HepG2 (cell line): ENCODE data around the gene PPP1R16B. TPM values are rescaled to one million over a fixed set of nuclear protein-coding genes. Genes with fewer than 3 reads are reported as not detected.
A peak's percentile ranks its signal among the peaks of the same experiment; 100 is the strongest.

Experiments
- EED ChIP-seq: sonication (generic); formaldehyde crosslinking; IDR thresholded peaks from 2 replicates; pipeline ENCODE4 v1.5.0; 2020; ENCODE audit warnings: mild to moderate bottlenecking, missing genetic modification reagents
- FUBP1 ChIP-seq: sonication (generic); formaldehyde crosslinking; IDR thresholded peaks from 2 replicates; pipeline ENCODE4 v1.5.1; 2020; ENCODE audit warnings: missing genetic modification reagents, mild to moderate bottlenecking, borderline replicate concordance
- HDAC1 ChIP-seq: sonication (generic); formaldehyde crosslinking; IDR thresholded peaks from 2 replicates; pipeline ENCODE4 v1.5.1; 2020; ENCODE audit warnings: mild to moderate bottlenecking, missing genetic modification reagents
- KMT2B ChIP-seq: IDR thresholded peaks from 2 replicates; pipeline ENCODE4 v1.6.1; 2016; ENCODE audit warnings: missing genetic modification reagents, missing compliant biosample characterization
- MYPOP ChIP-seq: sonication (generic); formaldehyde crosslinking; IDR thresholded peaks from 2 replicates; pipeline ENCODE4 v1.8.1; 2023; ENCODE audit warnings: mild to moderate bottlenecking, moderate library complexity, missing genetic modification reagents
- PCBP1 ChIP-seq: fragments of 200-400 bp; formaldehyde crosslinking; IDR thresholded peaks from 2 replicates; pipeline ENCODE4 v1.6.1; 2017; ENCODE audit warnings: mild to moderate bottlenecking, low read depth, low read length, borderline replicate concordance
- PITX1 ChIP-seq: sonication (generic); formaldehyde crosslinking; IDR thresholded peaks from 2 replicates; pipeline ENCODE4 v1.5.1; 2020; ENCODE audit warnings: mild to moderate bottlenecking, missing genetic modification reagents
- POLR2AphosphoS2 ChIP-seq: IDR thresholded peaks from 2 replicates; pipeline ENCODE4 v1.6.1; 2011; ENCODE audit warnings: low read depth, low read length, improper control_type of control experiment
- TEAD3 ChIP-seq: optimal IDR thresholded peaks from 2 replicates; pipeline ENCODE3; 2016; ENCODE audit warnings: borderline replicate concordance
- TFDP2 ChIP-seq: sonication (generic); formaldehyde crosslinking; IDR thresholded peaks from 2 replicates; pipeline ENCODE4 v1.4.0; 2020; ENCODE audit warnings: missing genetic modification reagents
- THAP9 ChIP-seq: sonication (generic); formaldehyde crosslinking; IDR thresholded peaks from 2 replicates; pipeline ENCODE4; 2020; ENCODE audit warnings: missing genetic modification reagents, mild to moderate bottlenecking, borderline replicate concordance
- ZFP91 ChIP-seq: sonication (generic); formaldehyde crosslinking; IDR thresholded peaks from 2 replicates; pipeline ENCODE4 v1.9.0; 2022; ENCODE audit warnings: missing genetic modification reagents, mild to moderate bottlenecking, borderline replicate concordance
- ZFX ChIP-seq: sonication (generic); formaldehyde crosslinking; IDR thresholded peaks from 2 replicates; pipeline ENCODE4 v1.4.0; 2020; ENCODE audit warnings: mild to moderate bottlenecking, low read depth, missing genetic modification reagents, moderate library complexity
- ZMYM4 ChIP-seq: sonication (generic); formaldehyde crosslinking; IDR thresholded peaks from 2 replicates; pipeline ENCODE4 v1.8.1; 2023; ENCODE audit warnings: mild to moderate bottlenecking, missing genetic modification reagents
- ZNF230 ChIP-seq: sonication (generic); formaldehyde crosslinking; IDR thresholded peaks from 2 replicates; pipeline ENCODE4 v1.4.0; 2020; ENCODE audit warnings: mild to moderate bottlenecking, missing genetic modification reagents
- ZNF547 ChIP-seq: sonication (generic); formaldehyde crosslinking; IDR thresholded peaks from 2 replicates; pipeline ENCODE4 v1.5.1; 2020; ENCODE audit warnings: mild to moderate bottlenecking, missing genetic modification reagents
- ZNF572 ChIP-seq: sonication (generic); formaldehyde crosslinking; IDR thresholded peaks from 2 replicates; pipeline ENCODE4 v1.5.1; 2020; ENCODE audit warnings: mild to moderate bottlenecking, missing genetic modification reagents
- ZNF644 ChIP-seq: IDR thresholded peaks from 2 replicates; pipeline ENCODE4 v1.6.1; 2016; ENCODE audit warnings: low read depth
- ZNF720 ChIP-seq: sonication (generic); formaldehyde crosslinking; IDR thresholded peaks from 2 replicates; pipeline ENCODE4 v1.4.0; 2020; ENCODE audit warnings: missing genetic modification reagents
- ZNF747 ChIP-seq: sonication (generic); formaldehyde crosslinking; IDR thresholded peaks from 2 replicates; pipeline ENCODE4 v1.8.1; 2023; ENCODE audit warnings: missing genetic modification reagents, mild to moderate bottlenecking, borderline replicate concordance
- polyA plus RNA-seq, 8 experiments: library from polyadenylated mRNA; depleted of rRNA in 3 of 8; stranded (reverse) in 7 of 8; unstranded in 1 of 8; fragments of >200 nt; fragmentation: Illumina TruSeq in 4 of 8; extraction: Trizol in 4 of 8; gene quantifications; 2 replicates each; pipeline versions ENCODE4 v1.2.1 to v1.2.3, GENCODE V29; 2011 to 2016; ENCODE audit warnings: low read depth in 4 of 8, missing spikeins in 1 of 8, mixed read lengths in 1 of 8; ENCODE audit not compliant: insufficient read depth in 1 of 8
- total RNA-seq, 5 experiments: library from RNA; depleted of rRNA; stranded (reverse); fragments of >200 nt; fragmentation: Illumina TruSeq; extraction: Trizol; gene quantifications; 2 replicates each; pipeline ENCODE4 v1.2.3, GENCODE V29; 2016; ENCODE audit warnings: low read depth in 1 of 5

Gene PPP1R16B
- total and polyA plus RNA-seq, 2 of the 13 experiments (the other 11 are each of a cell fraction or from before 2014, with no cell fraction given): 0.02 to 0.11 TPM

- TF ChIP-seq ZNF747 (CRISPR knock-in tag): 0 out of 2 replicates have a peak, but pooled peaks have one; percentile 25
- TF ChIP-seq TFDP2: 0 out of 2 replicates have a peak, but pooled peaks have one; percentile 17
- TF ChIP-seq ZMYM4 (CRISPR knock-in tag): peak; percentile 38; the same call in 1 of the 2 replicates
- TF ChIP-seq KMT2B (CRISPR knock-in tag): no peak
- peak; percentile 39; the same call in 1 of the 2 replicates for TF ChIP-seq ZNF644
- TF ChIP-seq TEAD3: peak; percentile 33
- peak; percentile 81; the same call in 1 of the 2 replicates for TF ChIP-seq FUBP1 (CRISPR knock-in tag)
- peak; percentile 60; the same call in 1 of the 2 replicates for TF ChIP-seq ZFX (CRISPR knock-in tag)
- TF ChIP-seq MYPOP (CRISPR knock-in tag): no peak
- TF ChIP-seq POLR2AphosphoS2: no peak
- TF ChIP-seq EED (CRISPR knock-in tag): 0 out of 2 replicates have a peak, but pooled peaks have one; percentile 21
- TF ChIP-seq ZNF572 (CRISPR knock-in tag): 0 out of 2 replicates have a peak, but pooled peaks have one; percentile 29
- TF ChIP-seq PCBP1: no peak
- TF ChIP-seq THAP9 (CRISPR knock-in tag): peak; percentile 26; the same call in 1 of the 2 replicates
- peak; percentile 65; the same call in 1 of the 2 replicates for TF ChIP-seq ZFP91
- TF ChIP-seq ZNF720 (CRISPR knock-in tag): no peak
- TF ChIP-seq ZNF547 (CRISPR knock-in tag): 0 out of 2 replicates have a peak, but pooled peaks have one; percentile 55
- TF ChIP-seq ZNF230 (CRISPR knock-in tag): 0 out of 2 replicates have a peak, but pooled peaks have one; percentile 38
- TF ChIP-seq HDAC1 (CRISPR knock-in tag): peak; percentile 72; the same call in 1 of the 2 replicates
- TF ChIP-seq PITX1 (CRISPR knock-in tag): peak; percentile 91
These were observed 82.7 kb downstream of the PPP1R16B start (continued) for GRCh38 chr20:38888059-38888831.
